ENCODE results near the gene RASGRP3. TPM values are rescaled to one million over a fixed set of nuclear protein-coding genes. Genes with fewer than 3 reads are reported as not detected.
A peak's percentile ranks its signal among the peaks of the same experiment; 100 is the strongest.

Gene RASGRP3
- total RNA-seq, 1 donor from 2014 or later: 487 TPM

DNA sequence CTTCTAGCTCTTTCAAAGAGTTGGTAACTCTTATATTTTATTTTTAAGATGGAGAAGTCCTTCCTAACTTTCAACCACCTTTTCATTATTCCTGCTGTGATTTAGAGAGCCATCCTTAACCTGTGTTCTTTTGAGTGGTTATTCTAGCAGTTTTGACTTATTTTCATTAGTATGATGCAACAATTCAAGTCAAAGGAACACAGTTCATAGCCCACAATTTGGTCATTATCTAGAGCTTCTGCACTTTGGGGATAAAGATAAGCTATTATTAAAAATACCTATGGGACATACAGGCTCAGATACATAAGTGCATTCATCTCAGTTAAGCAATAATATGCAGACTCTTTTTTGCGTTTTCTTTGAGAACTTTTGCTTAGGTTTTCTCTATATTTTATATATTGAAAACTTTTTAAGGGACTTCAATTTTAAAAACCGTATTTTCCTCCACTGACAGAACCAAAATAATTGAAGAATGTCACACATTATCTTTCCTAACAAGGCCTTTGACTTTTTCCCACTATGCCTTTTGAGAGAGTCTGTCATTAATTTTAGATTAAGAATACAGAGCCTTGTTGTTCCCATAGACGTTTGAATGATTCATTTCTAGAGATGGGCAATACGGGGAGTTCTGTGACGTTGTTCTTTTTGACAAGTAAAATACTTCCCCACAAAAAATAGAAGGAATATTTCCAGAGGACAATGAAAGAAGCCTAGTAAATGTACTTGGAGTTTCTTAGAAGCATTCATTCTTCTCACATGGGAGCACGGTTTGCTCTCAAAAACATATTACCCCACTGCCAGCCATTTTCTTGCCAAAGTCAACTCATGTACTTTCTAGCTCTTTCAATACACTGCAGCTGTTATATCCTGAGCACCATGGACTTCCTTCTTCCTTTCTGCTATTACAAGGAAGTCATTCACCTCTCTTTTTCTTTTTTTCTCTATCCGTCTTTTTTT, 42.9 kb upstream of the RASGRP3 start:
- TF ChIP-seq, protein P1, sequence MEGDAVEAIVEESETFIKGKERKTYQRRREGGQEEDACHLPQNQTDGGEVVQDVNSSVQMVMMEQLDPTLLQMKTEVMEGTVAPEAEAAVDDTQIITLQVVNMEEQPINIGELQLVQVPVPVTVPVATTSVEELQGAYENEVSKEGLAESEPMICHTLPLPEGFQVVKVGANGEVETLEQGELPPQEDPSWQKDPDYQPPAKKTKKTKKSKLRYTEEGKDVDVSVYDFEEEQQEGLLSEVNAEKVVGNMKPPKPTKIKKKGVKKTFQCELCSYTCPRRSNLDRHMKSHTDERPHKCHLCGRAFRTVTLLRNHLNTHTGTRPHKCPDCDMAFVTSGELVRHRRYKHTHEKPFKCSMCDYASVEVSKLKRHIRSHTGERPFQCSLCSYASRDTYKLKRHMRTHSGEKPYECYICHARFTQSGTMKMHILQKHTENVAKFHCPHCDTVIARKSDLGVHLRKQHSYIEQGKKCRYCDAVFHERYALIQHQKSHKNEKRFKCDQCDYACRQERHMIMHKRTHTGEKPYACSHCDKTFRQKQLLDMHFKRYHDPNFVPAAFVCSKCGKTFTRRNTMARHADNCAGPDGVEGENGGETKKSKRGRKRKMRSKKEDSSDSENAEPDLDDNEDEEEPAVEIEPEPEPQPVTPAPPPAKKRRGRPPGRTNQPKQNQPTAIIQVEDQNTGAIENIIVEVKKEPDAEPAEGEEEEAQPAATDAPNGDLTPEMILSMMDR (IDR thresholded peaks at IDR 0.05; ENCODE audit: unreplicated experiment): no peak
- Mint-ChIP-seq H3K4me3 (ENCODE audit: unreplicated experiment) (no peak overlapping the region), H3K27me3 (ENCODE audit: unreplicated experiment) (peaks cover 3% of the 10 kb centered on the region), H3K4me1 (ENCODE audit: unreplicated experiment) (peaks cover 44% of the 10 kb centered on the region), H3K9me3 (ENCODE audit: unreplicated experiment) (no peaks in the 10 kb centered on the region), H3K36me3 (ENCODE audit: low read depth, unreplicated experiment) (peaks cover 12% of the 10 kb centered on the region), H3K27ac (ENCODE audit: unreplicated experiment) (peak overlapping the region; percentile 95)
- no peak for DNase-seq (ENCODE audit: low spot score)

DNA sequence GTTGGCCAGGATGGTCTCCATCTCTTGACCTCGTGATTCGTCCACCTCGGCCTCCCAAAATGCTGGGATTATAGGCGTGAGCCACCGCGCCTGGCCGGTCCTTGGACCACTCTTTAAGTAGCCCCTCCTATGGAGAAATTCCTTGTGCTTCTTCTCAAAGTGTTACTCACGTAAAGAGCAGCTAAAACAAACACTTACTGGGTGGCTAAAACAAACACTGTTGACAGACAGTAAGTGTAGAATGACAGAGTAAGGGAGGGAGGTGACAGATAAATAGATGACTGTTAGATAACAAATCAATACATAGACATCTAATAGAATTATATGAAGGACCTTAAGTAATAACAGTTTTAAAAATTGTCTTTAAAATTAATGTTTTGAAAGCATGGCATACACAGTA, 40.9 kb upstream of the RASGRP3 start:
- H3K27ac Mint-ChIP-seq (ENCODE audit: unreplicated experiment): peak overlapping the region; percentile 99
- peaks cover 61% of the 10 kb centered on the region for H3K4me1 Mint-ChIP-seq (ENCODE audit: unreplicated experiment)
- no peak for DNase-seq (ENCODE audit: low spot score)
- H3K9me3 Mint-ChIP-seq (ENCODE audit: unreplicated experiment): no peaks in the 10 kb centered on the region
- peaks cover 23% of the 10 kb centered on the region for H3K36me3 Mint-ChIP-seq (ENCODE audit: low read depth, unreplicated experiment)
- peaks cover 3% of the 10 kb centered on the region for H3K27me3 Mint-ChIP-seq (ENCODE audit: unreplicated experiment)
- peak overlapping the region; percentile 95 for H3K4me3 Mint-ChIP-seq (ENCODE audit: unreplicated experiment)
- TF ChIP-seq, protein P1 (IDR thresholded peaks at IDR 0.05; ENCODE audit: unreplicated experiment): no peak

DNA sequence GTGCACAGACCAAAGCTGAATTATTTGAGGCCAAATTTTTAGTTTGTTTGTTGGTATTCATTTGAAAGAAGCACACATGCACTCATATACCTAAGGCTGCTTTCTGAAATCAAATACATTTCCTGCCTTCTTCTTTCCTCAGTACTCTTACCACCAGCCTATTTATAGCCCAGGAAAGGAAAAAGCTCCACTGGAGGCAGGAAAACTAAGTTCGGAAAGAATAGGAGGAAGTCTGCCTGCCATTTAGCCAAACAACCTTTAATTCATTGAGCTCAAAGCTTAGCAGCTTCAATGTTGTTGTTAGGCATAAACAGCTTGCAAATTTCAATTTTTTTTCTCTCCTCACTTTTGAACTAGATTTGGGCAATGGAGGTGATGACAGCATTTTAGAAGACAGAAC, 40.4 kb upstream of the RASGRP3 start:
- TF ChIP-seq, protein P1 (IDR thresholded peaks at IDR 0.05; ENCODE audit: unreplicated experiment): no peak
- Mint-ChIP-seq H3K27ac (ENCODE audit: unreplicated experiment) (peak overlapping the region; percentile 99), H3K4me3 (ENCODE audit: unreplicated experiment) (peak overlapping the region; percentile 95), H3K36me3 (ENCODE audit: low read depth, unreplicated experiment) (peaks cover 27% of the 10 kb centered on the region), H3K9me3 (ENCODE audit: unreplicated experiment) (no peaks in the 10 kb centered on the region), H3K27me3 (ENCODE audit: unreplicated experiment) (peaks cover 3% of the 10 kb centered on the region), H3K4me1 (ENCODE audit: unreplicated experiment) (peaks cover 64% of the 10 kb centered on the region)
- DNase-seq (ENCODE audit: low spot score): peak; percentile 27

DNA sequence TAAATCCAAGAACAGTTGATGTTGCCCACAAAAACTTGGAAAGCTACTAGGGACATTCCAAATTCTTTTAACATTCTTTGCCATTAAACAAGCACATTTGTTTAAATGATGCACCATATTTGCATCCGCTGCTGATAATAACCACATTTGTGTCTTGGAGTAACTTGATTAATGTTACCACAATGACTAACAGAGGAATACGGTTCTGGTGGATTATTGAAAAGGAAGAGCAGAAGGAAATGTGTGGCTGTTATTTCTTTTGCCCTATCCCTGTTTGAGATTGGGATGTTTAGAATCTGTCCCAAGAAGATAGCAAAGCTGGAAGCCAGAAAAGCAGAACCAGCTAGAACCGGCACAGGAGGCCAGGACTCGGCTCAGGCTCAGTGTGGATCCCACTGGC, 39.2 kb upstream of the RASGRP3 start:
- H3K9me3 Mint-ChIP-seq (ENCODE audit: unreplicated experiment): no peaks in the 10 kb centered on the region
- H3K4me1 Mint-ChIP-seq (ENCODE audit: unreplicated experiment): peaks cover 68% of the 10 kb centered on the region
- H3K27me3 Mint-ChIP-seq (ENCODE audit: unreplicated experiment): peaks cover 2% of the 10 kb centered on the region
- DNase-seq (ENCODE audit: low spot score): no peak
- peak overlapping the region; percentile 96 for H3K27ac Mint-ChIP-seq (ENCODE audit: unreplicated experiment)
- TF ChIP-seq, protein P1 (IDR thresholded peaks at IDR 0.05; ENCODE audit: unreplicated experiment): no peak
- H3K4me3 Mint-ChIP-seq (ENCODE audit: unreplicated experiment): peak overlapping the region; percentile 87
- H3K36me3 Mint-ChIP-seq (ENCODE audit: low read depth, unreplicated experiment): peaks cover 29% of the 10 kb centered on the region

DNA sequence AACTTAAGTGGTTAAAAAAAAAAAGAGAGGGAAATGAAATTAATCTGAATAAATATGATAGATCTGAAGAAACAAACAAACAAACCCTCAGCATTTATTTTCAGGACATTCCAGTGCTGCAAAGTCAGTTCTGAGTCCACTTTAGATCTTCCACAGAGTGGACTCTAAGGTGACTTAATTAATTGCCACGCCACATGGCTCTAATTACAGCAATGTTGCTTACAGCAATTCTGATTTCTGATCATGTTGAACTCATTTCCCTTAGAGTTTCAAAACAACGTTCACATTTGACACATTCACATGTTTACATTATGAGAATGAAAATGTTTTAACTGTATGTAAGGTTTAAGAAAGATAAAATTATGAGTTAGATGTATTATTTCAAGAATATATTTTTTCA, 38.6 kb upstream of the RASGRP3 start:
- H3K27ac Mint-ChIP-seq (ENCODE audit: unreplicated experiment): peak overlapping the region; percentile 96
- no peak for DNase-seq (ENCODE audit: low spot score)
- peaks cover 68% of the 10 kb centered on the region for H3K4me1 Mint-ChIP-seq (ENCODE audit: unreplicated experiment)
- H3K9me3 Mint-ChIP-seq (ENCODE audit: unreplicated experiment): no peaks in the 10 kb centered on the region
- peaks cover 2% of the 10 kb centered on the region for H3K27me3 Mint-ChIP-seq (ENCODE audit: unreplicated experiment)
- peaks cover 29% of the 10 kb centered on the region for H3K36me3 Mint-ChIP-seq (ENCODE audit: low read depth, unreplicated experiment)
- H3K4me3 Mint-ChIP-seq (ENCODE audit: unreplicated experiment): peak overlapping the region; percentile 87
- TF ChIP-seq, protein P1 (IDR thresholded peaks at IDR 0.05; ENCODE audit: unreplicated experiment): no peak

All from endothelial cell (in vitro differentiated cells).